LNCAP (cell line): ENCODE results near the gene SHOX.

ENCODE experiments used
- TF ChIP-seq, protein P1 (sequence below): fragments of 450-650 bp; IDR thresholded peaks from 2 replicates; pipeline ENCODE4 v1.5.1; 2017; ENCODE audit warnings: mild to moderate bottlenecking

The SHOX gene

DNA sequence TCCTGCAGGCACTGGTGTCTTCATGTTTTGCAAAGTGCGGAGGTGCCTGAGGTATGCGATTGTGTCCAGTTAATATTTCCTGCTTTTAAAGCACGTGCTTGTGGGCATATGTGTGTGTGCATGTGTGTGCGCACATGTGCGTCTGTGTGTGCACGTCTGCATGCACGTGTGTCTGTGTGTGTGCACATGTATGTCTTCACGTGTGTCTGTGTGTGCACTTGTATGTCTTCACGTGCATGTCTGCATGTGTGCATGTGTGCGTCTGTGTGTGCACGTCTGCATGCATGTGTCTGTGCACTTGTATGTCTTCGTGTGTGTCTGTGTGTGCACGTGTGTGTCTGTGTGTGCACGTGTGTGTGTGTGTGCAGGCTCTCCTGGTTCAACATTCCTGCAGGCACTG is 49.5 kb downstream of the SHOX start:
- TF ChIP-seq, protein P1, sequence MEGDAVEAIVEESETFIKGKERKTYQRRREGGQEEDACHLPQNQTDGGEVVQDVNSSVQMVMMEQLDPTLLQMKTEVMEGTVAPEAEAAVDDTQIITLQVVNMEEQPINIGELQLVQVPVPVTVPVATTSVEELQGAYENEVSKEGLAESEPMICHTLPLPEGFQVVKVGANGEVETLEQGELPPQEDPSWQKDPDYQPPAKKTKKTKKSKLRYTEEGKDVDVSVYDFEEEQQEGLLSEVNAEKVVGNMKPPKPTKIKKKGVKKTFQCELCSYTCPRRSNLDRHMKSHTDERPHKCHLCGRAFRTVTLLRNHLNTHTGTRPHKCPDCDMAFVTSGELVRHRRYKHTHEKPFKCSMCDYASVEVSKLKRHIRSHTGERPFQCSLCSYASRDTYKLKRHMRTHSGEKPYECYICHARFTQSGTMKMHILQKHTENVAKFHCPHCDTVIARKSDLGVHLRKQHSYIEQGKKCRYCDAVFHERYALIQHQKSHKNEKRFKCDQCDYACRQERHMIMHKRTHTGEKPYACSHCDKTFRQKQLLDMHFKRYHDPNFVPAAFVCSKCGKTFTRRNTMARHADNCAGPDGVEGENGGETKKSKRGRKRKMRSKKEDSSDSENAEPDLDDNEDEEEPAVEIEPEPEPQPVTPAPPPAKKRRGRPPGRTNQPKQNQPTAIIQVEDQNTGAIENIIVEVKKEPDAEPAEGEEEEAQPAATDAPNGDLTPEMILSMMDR, result no peak

- TF ChIP-seq, protein P1, result no peak
Measured at GRCh38 chrX:681989-682388, 51.4 kb downstream of the SHOX start.

GRCh38 chrX:682892-683291 is 52.3 kb downstream of the SHOX start:
- TF ChIP-seq, protein P1, result no peak

- TF ChIP-seq, protein P1, result no peak
Measured at GRCh38 chrX:683576-683975, 53.0 kb downstream of the SHOX start.

DNA sequence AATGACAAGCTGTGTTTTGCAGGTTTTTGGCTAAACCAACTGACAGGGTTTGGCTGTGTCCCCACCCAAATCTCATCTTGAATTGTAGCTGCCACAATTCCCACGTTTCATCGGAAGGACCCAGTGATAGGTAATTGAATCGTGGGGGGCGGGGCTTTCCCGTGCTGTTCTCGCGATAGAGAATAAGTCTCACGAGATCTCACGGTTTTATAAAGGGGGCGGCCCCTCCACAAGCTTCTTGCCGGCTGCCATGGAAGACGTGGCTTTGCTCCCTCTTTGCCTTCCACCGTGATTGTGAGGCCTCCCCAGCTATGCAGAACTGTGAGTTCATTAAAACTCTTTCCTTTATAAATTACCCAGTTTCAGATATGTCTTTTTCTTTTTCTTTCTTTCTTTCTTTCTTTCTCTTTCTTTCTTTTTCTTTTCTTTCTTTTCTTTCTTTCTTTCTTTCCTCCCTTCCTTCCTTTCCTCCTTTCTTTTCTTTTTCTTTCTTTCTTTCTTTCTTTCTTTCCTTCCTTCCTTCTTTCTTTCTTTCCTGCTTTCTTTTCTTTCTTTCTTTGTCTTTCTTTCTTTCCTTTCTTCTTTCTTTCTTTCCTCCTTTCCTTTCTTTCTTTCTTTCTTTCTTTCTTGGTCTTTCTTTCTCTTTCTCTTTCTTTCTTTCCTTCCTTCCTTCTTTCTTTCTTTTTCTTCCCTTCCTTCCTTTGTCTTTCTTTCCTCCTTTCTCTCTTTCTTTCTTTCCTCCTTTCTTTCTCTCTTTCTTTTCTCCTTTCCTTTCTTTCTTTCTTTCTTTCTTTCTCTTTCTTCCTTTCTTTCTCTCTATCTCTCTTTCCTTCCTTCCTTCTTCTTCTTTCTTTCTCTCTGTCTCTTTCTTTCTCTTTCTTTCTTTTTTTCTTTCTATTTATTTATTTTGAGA is 54.8 kb downstream of the SHOX start:
- TF ChIP-seq, protein P1, result no peak

DNA sequence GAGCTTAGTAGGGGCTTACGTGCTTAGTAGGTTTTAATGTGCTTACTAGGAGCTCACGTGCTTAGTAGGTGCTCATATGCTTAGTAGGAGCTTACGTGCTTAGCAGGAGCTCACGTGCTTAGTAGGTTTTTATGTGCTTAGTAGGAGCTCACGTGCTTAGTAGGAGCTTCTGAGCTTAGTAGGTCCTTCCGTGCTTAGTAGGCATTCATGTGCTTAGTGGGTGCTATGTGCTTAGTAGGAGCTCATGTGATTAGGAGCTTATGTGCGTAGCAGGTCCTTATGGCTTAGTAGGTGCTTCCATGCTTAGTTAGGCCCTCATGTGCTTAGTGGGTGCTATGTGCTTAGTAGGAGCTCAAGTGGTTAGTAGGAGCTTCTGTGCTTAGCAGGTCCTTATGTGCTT is 59.4 kb downstream of the SHOX start:
- TF ChIP-seq, protein P1, result no peak

DNA sequence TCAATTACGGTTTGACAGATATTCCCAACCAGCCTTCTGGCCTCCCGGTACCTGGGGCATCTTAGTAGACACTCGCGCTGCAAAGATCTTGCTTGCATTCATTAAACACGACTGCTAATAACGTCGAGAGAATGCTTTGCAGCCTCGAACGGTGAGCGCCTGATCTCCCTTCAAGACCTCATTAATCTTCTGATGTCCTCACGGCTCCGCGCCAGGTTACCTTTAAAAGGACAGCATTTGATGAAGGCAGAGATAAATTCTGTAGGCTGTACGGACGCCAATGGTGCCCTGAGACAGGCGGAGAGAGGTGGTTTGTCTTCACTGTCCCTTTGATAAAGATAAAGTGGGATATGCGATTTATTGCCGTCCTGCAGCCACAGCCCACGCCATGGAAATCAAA is 64.2 kb downstream of the SHOX start:
- TF ChIP-seq, protein P1, result no peak
